ENCODE data around the gene HDAC4.

- TF ChIP-seq CTCF (conservative IDR thresholded peaks at IDR 0.05; ENCODE audit: low read length) (no peak), EZH2phosphoT487 (IDR thresholded peaks at IDR 0.05; ENCODE audit: borderline replicate concordance) (no peak)
These were observed 243.0 kb downstream of the HDAC4 start for GRCh38 chr2:239157771-239158170.

Data from Loucy (cell line).